ENCODE measurements around the gene DAPL1. TPM values are rescaled to one million over a fixed set of nuclear protein-coding genes. Genes with fewer than 3 reads are reported as not detected.

DAPL1 gene
- total RNA-seq, 1 experiment from 2014 or later = not detected

DNA sequence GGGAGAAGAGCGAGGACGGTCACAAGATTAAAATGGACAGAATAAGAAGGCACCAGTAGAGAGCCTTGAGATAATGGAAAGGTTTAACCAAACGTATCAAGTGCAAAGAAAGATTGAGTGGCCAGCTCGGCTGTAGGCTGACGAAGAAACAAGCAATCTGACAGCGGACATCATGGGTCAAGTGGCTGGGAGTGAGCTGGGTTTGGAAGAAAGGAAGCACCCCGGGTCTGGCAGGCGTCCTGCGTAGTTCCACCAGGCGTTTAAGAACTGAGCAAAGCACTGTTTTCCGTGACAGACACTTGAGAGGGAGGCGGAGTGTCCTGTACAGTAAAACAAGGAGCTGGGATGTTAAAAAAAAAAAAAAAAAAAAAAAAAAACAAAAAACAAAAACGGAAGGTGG, 27.1 kb downstream of the DAPL1 start:
- Mint-ChIP-seq H3K4me1 (peaks cover 20% of the 10 kb centered on the region), H3K9me3 (no peaks in the 10 kb centered on the region), H3K27ac (no peak overlapping the region), H3K4me3 (no peak overlapping the region), H3K36me3 (no peaks in the 10 kb centered on the region), H3K27me3 (ENCODE audit: low read depth) (no peaks in the 10 kb centered on the region)
- TF ChIP-seq ETV6 (CRISPR knock-in tag; IDR thresholded peaks at IDR 0.05) (no peak), NR1H2 (CRISPR knock-in tag; IDR thresholded peaks at IDR 0.05) (no peak), TEAD1 (CRISPR knock-in tag; IDR thresholded peaks at IDR 0.05) (no peak), NFE2L1 (CRISPR knock-in tag; IDR thresholded peaks at IDR 0.05) (no peak), ZNF219 (CRISPR knock-in tag; IDR thresholded peaks at IDR 0.05; ENCODE audit: borderline replicate concordance) (no peak), ATF1 (CRISPR knock-in tag; IDR thresholded peaks at IDR 0.05) (no peak), NR2C2 (CRISPR knock-in tag; IDR thresholded peaks at IDR 0.05) (no peak), TEAD4 (CRISPR knock-in tag; IDR thresholded peaks at IDR 0.05) (no peak), ZNF138 (CRISPR knock-in tag; conservative IDR thresholded peaks at IDR 0.05) (no peak), NFATC4 (CRISPR knock-in tag; IDR thresholded peaks at IDR 0.05) (no peak), ZNF232 (CRISPR knock-in tag; IDR thresholded peaks at IDR 0.05) (no peak)
- TF ChIP-seq, protein P1, sequence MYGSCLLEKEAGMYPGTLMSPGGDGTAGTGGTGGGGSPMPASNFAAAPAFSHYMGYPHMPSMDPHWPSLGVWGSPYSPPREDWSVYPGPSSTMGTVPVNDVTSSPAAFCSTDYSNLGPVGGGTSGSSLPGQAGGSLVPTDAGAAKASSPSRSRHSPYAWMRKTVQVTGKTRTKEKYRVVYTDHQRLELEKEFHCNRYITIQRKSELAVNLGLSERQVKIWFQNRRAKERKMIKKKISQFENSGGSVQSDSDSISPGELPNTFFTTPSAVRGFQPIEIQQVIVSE (CRISPR knock-in tag; IDR thresholded peaks at IDR 0.05; ENCODE audit: borderline replicate concordance) = no peak
- TF ChIP-seq, protein P2, sequence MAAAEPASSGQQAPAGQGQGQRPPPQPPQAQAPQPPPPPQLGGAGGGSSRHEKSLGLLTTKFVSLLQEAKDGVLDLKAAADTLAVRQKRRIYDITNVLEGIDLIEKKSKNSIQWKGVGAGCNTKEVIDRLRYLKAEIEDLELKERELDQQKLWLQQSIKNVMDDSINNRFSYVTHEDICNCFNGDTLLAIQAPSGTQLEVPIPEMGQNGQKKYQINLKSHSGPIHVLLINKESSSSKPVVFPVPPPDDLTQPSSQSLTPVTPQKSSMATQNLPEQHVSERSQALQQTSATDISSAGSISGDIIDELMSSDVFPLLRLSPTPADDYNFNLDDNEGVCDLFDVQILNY (CRISPR knock-in tag; IDR thresholded peaks at IDR 0.05) = no peak
- TF ChIP-seq, protein P3, sequence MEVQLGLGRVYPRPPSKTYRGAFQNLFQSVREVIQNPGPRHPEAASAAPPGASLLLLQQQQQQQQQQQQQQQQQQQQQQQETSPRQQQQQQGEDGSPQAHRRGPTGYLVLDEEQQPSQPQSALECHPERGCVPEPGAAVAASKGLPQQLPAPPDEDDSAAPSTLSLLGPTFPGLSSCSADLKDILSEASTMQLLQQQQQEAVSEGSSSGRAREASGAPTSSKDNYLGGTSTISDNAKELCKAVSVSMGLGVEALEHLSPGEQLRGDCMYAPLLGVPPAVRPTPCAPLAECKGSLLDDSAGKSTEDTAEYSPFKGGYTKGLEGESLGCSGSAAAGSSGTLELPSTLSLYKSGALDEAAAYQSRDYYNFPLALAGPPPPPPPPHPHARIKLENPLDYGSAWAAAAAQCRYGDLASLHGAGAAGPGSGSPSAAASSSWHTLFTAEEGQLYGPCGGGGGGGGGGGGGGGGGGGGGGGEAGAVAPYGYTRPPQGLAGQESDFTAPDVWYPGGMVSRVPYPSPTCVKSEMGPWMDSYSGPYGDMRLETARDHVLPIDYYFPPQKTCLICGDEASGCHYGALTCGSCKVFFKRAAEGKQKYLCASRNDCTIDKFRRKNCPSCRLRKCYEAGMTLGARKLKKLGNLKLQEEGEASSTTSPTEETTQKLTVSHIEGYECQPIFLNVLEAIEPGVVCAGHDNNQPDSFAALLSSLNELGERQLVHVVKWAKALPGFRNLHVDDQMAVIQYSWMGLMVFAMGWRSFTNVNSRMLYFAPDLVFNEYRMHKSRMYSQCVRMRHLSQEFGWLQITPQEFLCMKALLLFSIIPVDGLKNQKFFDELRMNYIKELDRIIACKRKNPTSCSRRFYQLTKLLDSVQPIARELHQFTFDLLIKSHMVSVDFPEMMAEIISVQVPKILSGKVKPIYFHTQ (CRISPR knock-in tag; IDR thresholded peaks at IDR 0.05) = no peak
- TF ChIP-seq, protein P4, sequence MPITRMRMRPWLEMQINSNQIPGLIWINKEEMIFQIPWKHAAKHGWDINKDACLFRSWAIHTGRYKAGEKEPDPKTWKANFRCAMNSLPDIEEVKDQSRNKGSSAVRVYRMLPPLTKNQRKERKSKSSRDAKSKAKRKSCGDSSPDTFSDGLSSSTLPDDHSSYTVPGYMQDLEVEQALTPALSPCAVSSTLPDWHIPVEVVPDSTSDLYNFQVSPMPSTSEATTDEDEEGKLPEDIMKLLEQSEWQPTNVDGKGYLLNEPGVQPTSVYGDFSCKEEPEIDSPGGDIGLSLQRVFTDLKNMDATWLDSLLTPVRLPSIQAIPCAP (CRISPR knock-in tag; IDR thresholded peaks at IDR 0.05) = no peak
- POLR2A ChIA-PET = interaction anchor here (0.6 kb wide), 1 partner anchor 10 kb away, joined by 4 read pairs; no protein-coding TSS in a partner anchor
- CTCF ChIA-PET = interaction anchor here (0.9 to 1.8 kb wide), 2 partner anchors 26 to 77 kb away, joined by 3 read pairs; no protein-coding TSS in a partner anchor
- DNase-seq (ENCODE audit: low spot score) = no peak
- no peak for ATAC-seq

DNA sequence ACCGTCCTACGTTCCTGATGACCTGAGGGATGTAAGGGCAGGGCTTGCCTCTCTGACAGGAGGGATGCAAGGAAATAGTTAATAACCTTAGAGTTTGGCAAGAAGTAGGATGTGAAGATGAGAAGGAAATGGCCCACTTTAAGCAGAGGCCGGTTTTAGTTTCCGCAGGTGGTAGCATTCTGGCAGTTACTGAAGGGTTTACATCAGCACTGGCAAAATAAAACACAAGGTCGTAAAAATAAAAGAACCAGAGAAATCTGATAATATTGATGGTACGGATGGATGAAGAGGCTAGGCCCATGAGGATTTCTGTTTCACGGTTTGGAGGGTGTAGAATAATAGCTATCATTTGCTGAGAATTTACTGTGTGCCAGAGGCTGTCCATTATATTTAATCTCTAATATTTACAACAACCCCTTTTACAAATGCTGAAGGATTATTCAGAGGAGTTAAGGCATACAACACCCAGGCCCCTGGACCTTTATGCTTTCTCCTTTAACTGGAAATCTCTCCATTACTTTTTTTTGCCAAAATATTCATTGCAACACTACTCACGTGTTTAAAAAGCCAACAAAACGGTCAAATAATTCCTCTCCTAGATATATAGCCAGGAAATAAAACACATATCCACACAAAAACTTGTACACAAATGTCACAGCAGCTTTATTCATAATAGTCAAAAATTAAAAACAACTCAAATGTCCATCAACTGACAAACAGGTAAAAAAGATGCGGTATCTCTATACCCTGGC, 28.5 kb downstream of the DAPL1 start:
- H3K4me3 Mint-ChIP-seq = no peak overlapping the region
- DNase-seq (ENCODE audit: low spot score) (no peak), ATAC-seq (no peak)
- H3K9me3 Mint-ChIP-seq = no peaks in the 10 kb centered on the region
- H3K27me3 Mint-ChIP-seq (ENCODE audit: low read depth) = no peaks in the 10 kb centered on the region
- POLR2A ChIA-PET = interaction anchor here (0.7 kb wide), 1 partner anchor 62 kb away, joined by 4 read pairs; no protein-coding TSS in a partner anchor
- TF ChIP-seq, protein P5, sequence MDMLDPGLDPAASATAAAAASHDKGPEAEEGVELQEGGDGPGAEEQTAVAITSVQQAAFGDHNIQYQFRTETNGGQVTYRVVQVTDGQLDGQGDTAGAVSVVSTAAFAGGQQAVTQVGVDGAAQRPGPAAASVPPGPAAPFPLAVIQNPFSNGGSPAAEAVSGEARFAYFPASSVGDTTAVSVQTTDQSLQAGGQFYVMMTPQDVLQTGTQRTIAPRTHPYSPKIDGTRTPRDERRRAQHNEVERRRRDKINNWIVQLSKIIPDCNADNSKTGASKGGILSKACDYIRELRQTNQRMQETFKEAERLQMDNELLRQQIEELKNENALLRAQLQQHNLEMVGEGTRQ (CRISPR knock-in tag; IDR thresholded peaks at IDR 0.05) = no peak
- TF ChIP-seq MXD4 (CRISPR knock-in tag; IDR thresholded peaks at IDR 0.05; ENCODE audit: borderline replicate concordance) (no peak), FOXJ3 (CRISPR knock-in tag; IDR thresholded peaks at IDR 0.05; ENCODE audit: borderline replicate concordance) (no peak), ZNF416 (CRISPR knock-in tag; IDR thresholded peaks at IDR 0.05) (no peak), CREM (CRISPR knock-in tag; IDR thresholded peaks at IDR 0.05) (no peak), GRHL2 (CRISPR knock-in tag; IDR thresholded peaks at IDR 0.05; ENCODE audit: insufficient replicate concordance, severe bottlenecking) (no peak), ZNF138 (CRISPR knock-in tag; conservative IDR thresholded peaks at IDR 0.05) (no peak)
- TF ChIP-seq, protein P6, sequence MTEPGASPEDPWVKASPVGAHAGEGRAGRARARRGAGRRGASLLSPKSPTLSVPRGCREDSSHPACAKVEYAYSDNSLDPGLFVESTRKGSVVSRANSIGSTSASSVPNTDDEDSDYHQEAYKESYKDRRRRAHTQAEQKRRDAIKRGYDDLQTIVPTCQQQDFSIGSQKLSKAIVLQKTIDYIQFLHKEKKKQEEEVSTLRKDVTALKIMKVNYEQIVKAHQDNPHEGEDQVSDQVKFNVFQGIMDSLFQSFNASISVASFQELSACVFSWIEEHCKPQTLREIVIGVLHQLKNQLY (CRISPR knock-in tag; IDR thresholded peaks at IDR 0.05) = no peak
- TF ChIP-seq, protein P7, sequence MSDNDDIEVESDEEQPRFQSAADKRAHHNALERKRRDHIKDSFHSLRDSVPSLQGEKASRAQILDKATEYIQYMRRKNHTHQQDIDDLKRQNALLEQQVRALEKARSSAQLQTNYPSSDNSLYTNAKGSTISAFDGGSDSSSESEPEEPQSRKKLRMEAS (CRISPR knock-in tag; IDR thresholded peaks at IDR 0.05) = no peak
- CTCF ChIA-PET = no interaction called here
- peaks cover 20% of the 10 kb centered on the region for H3K4me1 Mint-ChIP-seq
- H3K27ac Mint-ChIP-seq = no peak overlapping the region
- H3K36me3 Mint-ChIP-seq = no peaks in the 10 kb centered on the region
